Type B pancreatic cell (in vitro differentiated cells): ENCODE measurements around the gene GBA2. TPM values are rescaled to one million over a fixed set of nuclear protein-coding genes. Genes with fewer than 3 reads are reported as not detected.

Experiments
- DNase-seq: peaks from one replicate; pipeline ENCODE4 v3.0.0; 2021; ENCODE audit warnings: mixed read lengths; ENCODE audit not compliant: unreplicated experiment; ENCODE audit errors: extremely low spot score
- H3K27ac Mint-ChIP-seq: 2 replicates; pipeline ENCODE4 v1.8.0; 2021; ENCODE audit warnings: mild to moderate bottlenecking, mixed read lengths
- H3K27me3 Mint-ChIP-seq: 2 replicates; pipeline ENCODE4 v1.8.0; 2021; ENCODE audit warnings: mixed read lengths
- H3K36me3 Mint-ChIP-seq: 2 replicates; pipeline ENCODE4 v1.8.0; 2021; ENCODE audit warnings: mixed read lengths
- H3K4me1 Mint-ChIP-seq: one replicate; pipeline ENCODE4 v1.8.0; 2021; ENCODE audit warnings: mixed read lengths; ENCODE audit not compliant: unreplicated experiment
- H3K4me3 Mint-ChIP-seq: 2 replicates; pipeline ENCODE4 v1.8.0; 2021; ENCODE audit warnings: mild to moderate bottlenecking, mixed read lengths
- H3K9me3 Mint-ChIP-seq: 2 replicates; pipeline ENCODE4 v1.8.0; 2021; ENCODE audit warnings: mixed read lengths
- CTCF ChIP-seq: fragments of 200-600 bp; sonication (generic); conservative IDR thresholded peaks from 2 replicates; pipeline ENCODE4 v1.5.0; 2021; ENCODE audit warnings: antibody characterized with exemption, mild to moderate bottlenecking
- total RNA-seq: library from RNA; stranded (reverse); gene quantifications from 2 replicates; pipeline ENCODE4 v1.2.1, GENCODE V29; 2021; ENCODE audit warnings: low replicate concordance

The GBA2 gene
- total RNA-seq, 1 donor from 2014 or later, result 100 TPM

DNA sequence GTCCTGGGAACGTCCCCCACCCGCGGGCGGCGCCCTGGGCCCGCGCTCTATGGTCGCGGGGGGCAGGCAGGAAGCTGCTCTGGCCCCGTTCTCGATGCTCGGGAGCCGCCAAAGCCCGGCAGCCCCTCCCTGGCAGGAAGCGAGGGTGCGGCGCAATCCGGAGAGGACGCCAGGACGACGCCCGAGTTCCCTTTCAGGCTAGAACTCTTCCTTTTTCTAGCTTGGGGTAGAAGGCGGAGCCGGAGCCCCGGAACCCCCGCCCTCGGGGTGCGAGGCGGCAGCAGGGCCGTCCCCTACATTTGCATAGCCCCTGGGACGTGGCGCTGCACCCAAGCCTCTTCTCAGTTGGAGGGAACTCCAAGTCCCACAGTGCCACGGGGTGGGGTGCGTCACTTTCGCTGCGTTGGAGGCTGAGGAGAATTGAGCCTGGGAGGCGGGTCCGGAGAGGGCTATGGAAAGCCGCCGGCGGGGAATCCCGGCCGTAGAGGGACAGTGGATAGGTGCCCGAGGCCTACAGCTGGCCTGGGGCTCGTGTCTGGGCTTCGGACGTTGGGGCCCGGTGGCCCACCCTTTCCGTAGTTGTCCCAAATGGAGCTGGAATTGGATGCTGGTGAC, 16.7 kb downstream of the GBA2 start, which contains the start of the genes CREB3 and TLN1:
Gene CREB3, plus strand, starts transcription at position 482 of the 615 bp plus-strand sequence. Its CDS starts 107 bp downstream, at position 589.
Gene TLN1, minus strand, starts transcription at position 11 of the 615 bp plus-strand sequence. CDS start 6,501 bp downstream, outside the sequence.
- DNase-seq, result peak; percentile 96
- TF ChIP-seq CTCF, result peak; percentile 2
- Mint-ChIP-seq H3K9me3 (no peaks in the 10 kb centered on the region), H3K4me3 (no peak within 1 kb of the TSS), H3K36me3 (peaks cover 20% of the 10 kb centered on the region), H3K27ac (no peak within 1 kb of the TSS), H3K27me3 (no peaks in the 10 kb centered on the region), H3K4me1 (peaks cover 16% of the 10 kb centered on the region)

DNA sequence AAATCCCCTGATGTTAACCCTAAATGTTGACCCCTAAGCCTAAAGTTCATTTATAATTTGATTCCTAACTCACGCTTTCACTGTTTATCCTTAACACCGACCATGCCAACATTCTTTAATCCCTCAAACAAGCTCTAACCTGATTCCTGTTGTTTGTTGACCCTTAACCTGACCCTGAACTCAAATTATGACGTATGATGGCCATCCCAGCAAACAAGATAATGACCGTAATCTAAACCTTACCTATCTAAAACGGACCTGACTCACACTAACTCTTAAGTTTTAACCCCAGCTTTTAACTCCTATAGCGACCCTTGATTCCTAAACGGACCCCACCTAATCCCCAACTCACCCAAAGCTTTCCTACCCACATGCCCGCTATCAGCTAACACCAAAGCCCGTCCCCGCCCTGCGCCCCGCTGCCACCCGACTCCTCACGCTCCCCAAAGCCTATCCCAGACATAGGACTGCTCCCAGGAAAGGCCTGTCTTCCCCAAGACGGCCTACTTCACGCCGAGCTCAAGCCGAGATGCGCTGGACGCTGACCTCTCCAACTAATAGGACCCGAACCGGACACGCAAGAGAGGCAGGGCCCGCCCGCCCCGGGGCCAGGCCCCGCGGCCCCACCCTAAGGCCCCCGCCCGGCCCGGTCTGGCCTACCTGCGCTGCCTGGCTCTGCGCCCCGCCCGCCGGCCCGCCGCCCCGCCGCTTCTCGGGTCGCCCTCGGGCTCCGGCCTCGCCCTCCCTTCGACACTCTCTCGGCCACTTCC, 17.4 kb downstream of the GBA2 start:
- Mint-ChIP-seq H3K27me3 (no peaks in the 10 kb centered on the region), H3K4me1 (peaks cover 16% of the 10 kb centered on the region), H3K36me3 (peaks cover 20% of the 10 kb centered on the region), H3K9me3 (no peaks in the 10 kb centered on the region), H3K27ac (no peak overlapping the region), H3K4me3 (no peak overlapping the region)
- no peak for DNase-seq
- no peak for TF ChIP-seq CTCF

DNA sequence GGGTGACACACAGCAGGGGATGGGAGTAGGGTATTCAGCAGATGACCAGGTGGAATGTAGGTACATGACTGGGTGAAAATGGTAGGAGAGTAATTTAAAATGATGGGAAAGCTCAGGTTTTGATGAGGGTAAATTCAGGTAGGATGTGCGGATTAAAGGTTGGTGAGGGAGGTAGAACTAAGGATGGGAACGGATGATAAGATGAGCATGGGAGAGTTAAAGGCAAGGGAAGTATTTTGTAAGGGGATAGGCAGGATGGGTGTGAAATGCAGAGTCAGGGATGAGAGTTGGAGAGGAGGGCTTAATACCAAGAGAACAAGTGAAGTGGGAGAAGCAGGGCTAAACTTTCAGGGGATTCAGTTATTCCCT, 18.6 kb downstream of the GBA2 start:
- Mint-ChIP-seq H3K4me1 (peaks cover 16% of the 10 kb centered on the region), H3K9me3 (no peaks in the 10 kb centered on the region), H3K36me3 (peaks cover 15% of the 10 kb centered on the region), H3K27me3 (no peaks in the 10 kb centered on the region), H3K4me3 (no peak overlapping the region), H3K27ac (no peak overlapping the region)
- TF ChIP-seq CTCF, result no peak
- DNase-seq, result no peak

GRCh38 chr9:35729700-35730485, 19.1 kb downstream of the GBA2 start:
- TF ChIP-seq CTCF, result peak; percentile 72
- H3K4me3 Mint-ChIP-seq, result no peak overlapping the region
- DNase-seq, result no peak
- no peak overlapping the region for H3K27ac Mint-ChIP-seq
- peaks cover 11% of the 10 kb centered on the region for H3K36me3 Mint-ChIP-seq
- H3K9me3 Mint-ChIP-seq, result no peaks in the 10 kb centered on the region
- H3K27me3 Mint-ChIP-seq, result no peaks in the 10 kb centered on the region
- peaks cover 16% of the 10 kb centered on the region for H3K4me1 Mint-ChIP-seq

DNA sequence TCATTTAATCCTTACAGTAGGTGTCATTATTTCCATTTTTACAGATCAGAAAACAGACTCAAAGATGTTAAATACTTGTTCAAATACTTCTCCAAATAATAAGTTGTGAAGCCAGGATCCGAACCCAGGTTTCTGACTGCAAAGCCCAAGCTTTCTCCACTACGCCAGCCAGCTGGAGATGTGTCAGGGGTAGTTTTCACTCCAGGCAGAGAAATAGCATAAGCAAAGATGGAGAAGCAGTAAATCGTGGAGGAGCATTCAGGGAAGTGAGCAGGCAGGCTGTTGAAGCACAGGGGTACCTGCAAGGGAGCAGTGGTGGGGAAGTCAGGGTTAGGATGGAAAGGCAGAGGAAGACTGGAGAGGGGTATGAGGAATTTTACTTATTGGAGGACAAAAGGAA, 19.9 kb downstream of the GBA2 start:
- Mint-ChIP-seq H3K36me3 (peaks cover 17% of the 10 kb centered on the region), H3K9me3 (no peaks in the 10 kb centered on the region), H3K27ac (no peak overlapping the region), H3K4me3 (no peak overlapping the region), H3K27me3 (no peaks in the 10 kb centered on the region), H3K4me1 (peaks cover 16% of the 10 kb centered on the region)
- DNase-seq, result no peak
- TF ChIP-seq CTCF, result no peak
